ENCODE measurements around the gene PARN.
"Not testable (repeated sequence)": the region's sequence is repeated elsewhere in the genome, so short reads cannot be mapped to it uniquely, and the experiment has no call there.

Gene PARN

GRCh38 chr16:14446796-14447195 lies 183.3 kb downstream of the PARN start:
- Mint-ChIP-seq H3K36me3 (ENCODE audit: low read depth) (no peaks in the 10 kb centered on the region), H3K27me3 (ENCODE audit: low read depth) (no peaks in the 10 kb centered on the region), H3K4me3 (no peak overlapping the region), H3K9me3 (no peaks in the 10 kb centered on the region), H3K27ac (peak overlapping the region; percentile 13 to 51 (median 24)), H3K4me1 (peaks cover 35% of the 10 kb centered on the region)
- TF ChIP-seq CTCF (IDR thresholded peaks at IDR 0.05; ENCODE audit: unreplicated experiment in 3 of 3) = no peak

- H3K27me3 Mint-ChIP-seq (ENCODE audit: low read depth) = no peaks in the 10 kb centered on the region
- no peak for TF ChIP-seq CTCF (IDR thresholded peaks at IDR 0.05; ENCODE audit: unreplicated experiment in 3 of 3)
- no peaks in the 10 kb centered on the region for H3K36me3 Mint-ChIP-seq (ENCODE audit: low read depth)
- H3K4me3 Mint-ChIP-seq = no peak overlapping the region
- no peaks in the 10 kb centered on the region for H3K9me3 Mint-ChIP-seq
- peaks cover 38% of the 10 kb centered on the region for H3K4me1 Mint-ChIP-seq
- peak overlapping the region; percentile 42 to 66 (median 51) for H3K27ac Mint-ChIP-seq
Measured at GRCh38 chr16:14445937-14446715, 183.9 kb downstream of the PARN start.

- Mint-ChIP-seq H3K9me3 (no peaks in the 10 kb centered on the region), H3K4me1 (peaks cover 41% of the 10 kb centered on the region), H3K4me3 (peak overlapping the region in 1 of 3 experiments; percentile 45), H3K27ac (peak overlapping the region in 1 of 3 experiments; percentile 66), H3K27me3 (ENCODE audit: low read depth) (no peaks in the 10 kb centered on the region), H3K36me3 (ENCODE audit: low read depth) (no peaks in the 10 kb centered on the region)
- no peak for TF ChIP-seq CTCF (IDR thresholded peaks at IDR 0.05; ENCODE audit: unreplicated experiment in 3 of 3)
Measured at GRCh38 chr16:14444979-14445810, 184.9 kb downstream of the PARN start.

GRCh38 chr16:14441533-14441932 lies 188.5 kb downstream of the PARN start:
- peaks cover 51% of the 10 kb centered on the region for H3K4me1 Mint-ChIP-seq
- H3K27ac Mint-ChIP-seq = peak overlapping the region; percentile 50 to 79 (median 71)
- H3K9me3 Mint-ChIP-seq; H3K36me3 Mint-ChIP-seq (ENCODE audit: low read depth); H3K4me3 Mint-ChIP-seq; H3K27me3 Mint-ChIP-seq (ENCODE audit: low read depth): not testable (repeated sequence)

GRCh38 chr16:14438256-14438655 lies 191.8 kb downstream of the PARN start:
- no peak overlapping the region for H3K4me3 Mint-ChIP-seq
- H3K9me3 Mint-ChIP-seq = peaks cover 3% of the 10 kb centered on the region
- no peak for TF ChIP-seq CTCF (IDR thresholded peaks at IDR 0.05; ENCODE audit: unreplicated experiment in 3 of 3)

GRCh38 chr16:14437426-14437825 lies 192.6 kb downstream of the PARN start:
- peaks cover 3% of the 10 kb centered on the region for H3K9me3 Mint-ChIP-seq
- peak overlapping the region; percentile 65 to 86 (median 81) for H3K27ac Mint-ChIP-seq
- H3K4me3 Mint-ChIP-seq = peak overlapping the region in 2 of 3 experiments; percentile 2 to 8
- peaks cover 55% of the 10 kb centered on the region for H3K4me1 Mint-ChIP-seq
- TF ChIP-seq CTCF (IDR thresholded peaks at IDR 0.05; ENCODE audit: unreplicated experiment in 3 of 3) = no peak
- H3K27me3 Mint-ChIP-seq (ENCODE audit: low read depth) = no peaks in the 10 kb centered on the region
- H3K36me3 Mint-ChIP-seq (ENCODE audit: low read depth) = peaks cover 27% of the 10 kb centered on the region

More at GRCh38 chr16:14438256-14438655, 191.8 kb downstream of the PARN start:
- peak overlapping the region; percentile 29 to 65 (median 63) for H3K27ac Mint-ChIP-seq
- H3K4me1 Mint-ChIP-seq = peaks cover 55% of the 10 kb centered on the region
- peaks cover 24% of the 10 kb centered on the region for H3K36me3 Mint-ChIP-seq (ENCODE audit: low read depth)
- H3K27me3 Mint-ChIP-seq (ENCODE audit: low read depth) = no peaks in the 10 kb centered on the region

Measured in nephron (organoid).